Stimulated activated CD8-positive, alpha-beta memory T cell treated with anti-CD3 and anti-CD28 coated beads, Interleukin-12 subunit alpha, Interleukin-12 subunit beta, amount 100 ng/mL, for 4 hours (primary cell): Measurements from ENCODE around the gene NPL.

Experiments
- DNase-seq: peaks from one replicate; pipeline ENCODE4 v3.0.0-alpha.2; 2020; ENCODE audit warnings: low read depth

Gene NPL

GRCh38 chr1:182778862-182779261 is 10.7 kb upstream of the NPL start:
- no peak for DNase-seq

GRCh38 chr1:182779530-182779929 is 10.0 kb upstream of the NPL start:
- no peak for DNase-seq

- DNase-seq, result peak; percentile 51
Observed at GRCh38 chr1:182781841-182782586, 7.6 kb upstream of the NPL start.

GRCh38 chr1:182782587-182782913 is 7.0 kb upstream of the NPL start:
- no peak for DNase-seq

GRCh38 chr1:182783068-182783467 is 6.5 kb upstream of the NPL start:
- no peak for DNase-seq

- no peak for DNase-seq
Observed at GRCh38 chr1:182784556-182785171, 4.9 kb upstream of the NPL start.

- DNase-seq, result no peak
Observed at GRCh38 chr1:182785181-182785580, 4.4 kb upstream of the NPL start.

GRCh38 chr1:182786223-182786994 is 3.2 kb upstream of the NPL start:
- DNase-seq, result peak; percentile 5

GRCh38 chr1:182786995-182787324 is 2.6 kb upstream of the NPL start:
- DNase-seq, result no peak

- no peak for DNase-seq
Observed at GRCh38 chr1:182791281-182792179, 2.0 kb downstream of the NPL start.

GRCh38 chr1:182794091-182794490 is 4.5 kb downstream of the NPL start:
- DNase-seq, result no peak

- DNase-seq, result no peak
Observed at GRCh38 chr1:182794676-182795201, 5.2 kb downstream of the NPL start.

GRCh38 chr1:182795563-182796228 is 6.1 kb downstream of the NPL start:
- DNase-seq, result no peak

GRCh38 chr1:182802006-182802803 is 12.6 kb downstream of the NPL start:
- no peak for DNase-seq

- no peak for DNase-seq
Observed at GRCh38 chr1:182803846-182804245, 14.3 kb downstream of the NPL start.

GRCh38 chr1:182806015-182806678 is 16.6 kb downstream of the NPL start:
- no peak for DNase-seq

- no peak for DNase-seq
Observed at GRCh38 chr1:182807907-182808306, 18.3 kb downstream of the NPL start.

GRCh38 chr1:182809414-182809957 is 19.9 kb downstream of the NPL start:
- DNase-seq, result no peak

GRCh38 chr1:182811975-182812722 is 22.6 kb downstream of the NPL start:
- DNase-seq, result no peak
